ENCODE results near the gene KCNH8. TPM values are rescaled to one million over a fixed set of nuclear protein-coding genes. Genes with fewer than 3 reads are reported as not detected.
"Not testable (repeated sequence)": the region's sequence is repeated elsewhere in the genome, so short reads cannot be mapped to it uniquely, and the experiment has no call there.

Gene KCNH8
- total RNA-seq (2014; rRNA removed; shearing (Covaris generic)) = not detected in 2 replicates

DNA sequence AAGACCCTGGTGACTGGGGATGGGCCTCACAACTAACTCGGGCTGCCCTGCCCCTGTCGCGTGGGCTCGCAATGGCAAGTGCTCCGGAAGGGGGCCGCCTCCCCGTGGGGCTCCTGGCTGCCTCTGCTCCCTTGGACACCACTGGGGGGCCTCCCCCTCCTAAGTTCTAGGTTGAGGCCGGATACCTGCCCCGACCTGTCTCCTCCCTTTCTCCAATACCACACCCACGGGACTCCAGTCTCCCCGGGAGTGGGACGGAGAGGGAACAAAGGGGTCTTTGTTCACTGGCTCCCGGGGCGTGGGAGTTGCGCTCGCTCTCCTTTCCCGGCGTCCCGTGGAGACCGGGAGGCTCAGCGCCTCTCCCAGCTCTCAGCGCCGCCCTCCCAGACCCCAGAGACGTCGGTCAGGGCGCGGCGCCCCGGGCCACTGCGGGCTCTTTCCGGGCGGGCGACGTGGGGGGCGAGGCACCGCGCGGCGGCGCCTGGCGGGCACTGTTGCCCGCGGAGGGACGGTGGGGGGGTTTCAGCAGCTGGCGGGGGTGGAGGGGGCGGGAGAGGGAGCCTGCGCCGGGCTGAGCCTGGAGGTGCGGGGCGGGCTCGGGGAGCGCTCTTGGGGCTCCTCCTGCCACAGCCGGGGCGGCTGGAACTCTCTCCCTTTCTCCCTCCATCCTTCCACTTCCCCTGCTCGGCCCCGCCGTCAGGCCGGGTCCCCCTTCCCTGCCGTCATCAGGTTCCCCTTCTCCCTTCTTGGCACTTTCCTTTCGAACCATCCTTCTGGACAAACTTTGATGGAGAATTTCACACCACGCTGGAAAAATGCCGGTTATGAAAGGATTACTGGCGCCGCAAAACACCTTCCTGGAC is at the start of gene KCNH8:
TSS of gene KCNH8 (plus strand) at position 606 of the 863 bp plus-strand sequence. CDS start at position 816, 210 bp downstream.
- in situ Hi-C loops (cut with HindIII; ENCODE audit: low sequenced_read_pairs) = no loop called here
- no peak for DNase-seq (ENCODE audit: low spot score)

DNA sequence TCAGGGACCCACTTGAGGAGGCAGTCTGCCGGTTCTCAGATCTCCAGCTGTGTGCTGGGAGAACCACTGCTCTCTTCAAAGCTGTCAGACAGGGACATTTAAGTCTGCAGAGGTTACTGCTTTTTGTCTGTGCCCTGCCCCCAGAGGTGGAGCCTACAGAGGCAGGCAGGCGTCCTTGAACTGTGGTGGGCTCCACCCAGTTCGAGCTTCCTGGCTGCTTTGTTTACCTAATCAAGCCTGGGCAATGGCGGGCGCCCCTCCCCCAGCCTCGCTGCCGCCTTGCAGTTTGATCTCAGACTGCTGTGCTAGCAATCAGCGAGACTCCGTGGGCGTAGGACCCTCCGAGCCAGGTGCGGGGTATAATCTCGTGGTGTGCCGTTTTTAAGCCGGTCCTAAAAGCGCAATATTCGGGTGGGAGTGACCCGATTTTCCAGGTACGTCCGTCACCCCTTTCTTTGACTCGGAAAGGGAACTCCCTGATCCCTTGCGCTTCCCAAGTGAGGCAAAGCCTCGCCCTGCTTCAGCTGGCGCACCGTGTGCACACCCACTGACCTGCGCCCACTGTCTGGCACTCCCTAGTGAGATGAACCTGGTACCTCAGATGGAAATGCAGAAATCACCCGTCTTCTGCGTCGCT is 45.5 kb upstream of the KCNH8 start:
- DNase-seq (ENCODE audit: low spot score); in situ Hi-C loops (cut with HindIII; ENCODE audit: low sequenced_read_pairs): not testable (repeated sequence)

DNA sequence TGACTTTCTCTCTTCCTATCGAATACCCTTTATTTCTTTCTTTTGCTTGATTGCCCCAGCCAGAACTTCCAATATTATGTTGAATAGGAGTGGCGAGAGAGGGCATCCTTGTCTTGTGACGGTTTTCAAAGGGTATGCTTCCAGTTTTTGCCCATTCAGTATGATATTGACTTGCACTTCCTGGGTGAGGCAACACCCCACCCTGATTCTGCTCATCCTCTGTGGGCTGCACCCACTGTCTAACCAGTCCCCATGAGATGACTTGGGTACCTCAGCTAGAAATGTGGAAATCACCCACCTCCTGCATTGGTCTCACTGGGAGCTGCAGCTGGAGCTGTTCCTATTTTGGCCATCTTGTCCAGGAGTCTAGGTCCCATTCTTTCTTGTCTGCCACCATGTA is 44.8 kb upstream of the KCNH8 start:
- DNase-seq (ENCODE audit: low spot score) = no peak
- in situ Hi-C loops (cut with HindIII; ENCODE audit: low sequenced_read_pairs) = no loop called here

DNA sequence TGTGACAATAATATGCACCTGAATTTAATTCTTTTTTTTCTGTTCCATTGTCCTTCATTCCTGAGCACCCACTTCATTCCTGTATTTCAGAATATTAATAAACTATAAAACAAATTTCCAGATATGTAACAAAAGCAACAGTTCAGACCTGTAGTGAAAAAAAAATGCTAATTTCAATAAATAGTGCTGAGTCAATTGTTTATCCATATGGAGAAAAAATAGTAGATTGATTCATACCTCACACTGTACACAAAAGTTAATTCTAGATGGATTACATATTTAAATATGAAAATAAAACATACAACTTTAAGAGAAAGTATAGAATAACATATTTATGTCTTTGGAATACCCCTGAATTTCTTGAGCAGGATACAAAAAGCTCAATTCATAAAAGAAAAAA is 43.9 kb upstream of the KCNH8 start:
- no peak for DNase-seq (ENCODE audit: low spot score)
- in situ Hi-C loops (cut with HindIII; ENCODE audit: low sequenced_read_pairs) = no loop called here

DNA sequence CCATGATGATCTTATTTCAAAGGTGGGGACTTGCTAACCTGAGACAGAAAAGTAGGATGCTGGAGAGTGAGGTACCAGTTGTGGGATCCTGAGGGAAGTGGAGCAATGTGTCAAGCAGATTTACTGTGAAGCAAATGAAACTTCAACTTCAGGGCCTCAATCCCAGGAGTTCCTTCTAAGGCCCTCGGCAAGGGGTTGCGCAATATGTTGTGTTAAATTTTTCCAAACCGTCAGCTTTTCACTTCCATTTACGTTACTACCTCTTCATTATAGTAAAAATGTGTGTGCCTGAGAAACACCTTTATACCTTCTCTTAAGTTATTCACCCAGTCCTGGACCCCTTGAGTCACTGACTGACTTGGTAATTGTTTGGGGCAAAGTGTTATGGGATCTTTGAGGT is 42.5 kb upstream of the KCNH8 start:
- in situ Hi-C loops (cut with HindIII; ENCODE audit: low sequenced_read_pairs) = no loop called here
- DNase-seq (ENCODE audit: low spot score) = no peak

DNA sequence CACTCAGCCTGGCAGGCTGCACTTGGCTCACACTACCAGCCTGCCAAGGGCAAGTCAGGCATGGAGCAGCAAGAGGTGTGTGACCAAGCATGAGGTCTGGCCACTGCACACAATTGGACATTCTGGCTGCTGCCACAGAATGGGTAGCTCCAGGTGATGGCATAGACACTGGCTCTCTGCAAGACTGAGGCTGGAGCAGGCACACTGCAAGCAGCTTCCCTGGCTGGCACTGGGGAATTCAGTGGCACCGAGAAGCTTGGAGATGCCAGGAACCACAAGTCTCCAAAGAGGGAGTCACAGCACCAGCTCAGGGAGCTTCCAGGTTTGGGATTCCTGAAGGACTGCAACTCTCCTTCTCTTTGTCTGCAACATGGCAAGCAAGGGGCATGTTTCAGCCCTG is 42.0 kb upstream of the KCNH8 start:
- DNase-seq (ENCODE audit: low spot score) = no peak
- in situ Hi-C loops (cut with HindIII; ENCODE audit: low sequenced_read_pairs) = no loop called here

DNA sequence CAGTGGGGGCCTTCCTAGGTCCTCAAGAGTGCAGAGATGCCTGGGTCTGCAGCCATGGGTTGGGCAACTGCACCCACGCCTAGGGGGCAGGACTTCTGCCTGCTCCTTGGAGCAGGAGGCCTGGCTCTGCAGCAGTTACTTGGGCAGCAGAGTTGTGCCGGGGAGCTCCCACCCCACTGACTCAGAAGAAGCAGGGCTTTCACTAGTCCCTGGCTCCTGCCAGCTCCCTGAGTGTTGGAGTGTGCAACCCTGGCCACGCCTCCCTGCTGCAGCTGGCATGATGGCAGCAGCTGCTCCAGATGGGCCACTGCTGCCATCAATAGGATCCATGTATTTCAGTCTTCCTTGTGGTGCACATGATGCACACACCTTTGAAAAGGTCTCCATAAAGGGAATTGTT is 40.6 kb upstream of the KCNH8 start:
- in situ Hi-C loops (cut with HindIII; ENCODE audit: low sequenced_read_pairs) = no loop called here
- DNase-seq (ENCODE audit: low spot score) = no peak

DNA sequence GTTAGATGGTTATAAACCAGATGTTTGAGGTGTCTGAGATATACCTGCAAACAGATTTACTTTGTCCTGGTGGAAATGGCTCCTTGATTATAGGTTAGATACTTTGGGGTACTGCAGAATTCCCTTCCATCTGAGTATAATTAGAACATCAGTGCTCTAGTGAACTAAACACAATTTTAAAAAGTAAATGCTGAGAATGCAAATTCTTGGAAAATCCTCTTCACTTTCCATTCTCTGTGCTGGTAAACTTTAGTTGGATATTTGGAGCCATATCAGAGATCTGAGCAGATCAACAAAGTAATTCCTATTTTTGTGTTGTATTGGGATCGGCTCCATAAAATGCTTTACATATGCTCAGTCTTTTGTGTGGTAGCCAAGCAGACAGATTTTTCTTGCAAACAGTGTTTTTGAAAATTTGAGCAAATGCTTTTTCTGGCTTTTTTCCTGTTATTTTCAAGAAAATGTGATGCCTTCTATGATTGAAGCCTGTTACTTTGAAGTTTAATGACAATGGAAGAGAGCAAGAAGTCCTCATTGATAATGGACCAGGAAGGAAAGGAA is 37.9 kb upstream of the KCNH8 start:
- in situ Hi-C loops (cut with HindIII; ENCODE audit: low sequenced_read_pairs) = no loop called here

DNA sequence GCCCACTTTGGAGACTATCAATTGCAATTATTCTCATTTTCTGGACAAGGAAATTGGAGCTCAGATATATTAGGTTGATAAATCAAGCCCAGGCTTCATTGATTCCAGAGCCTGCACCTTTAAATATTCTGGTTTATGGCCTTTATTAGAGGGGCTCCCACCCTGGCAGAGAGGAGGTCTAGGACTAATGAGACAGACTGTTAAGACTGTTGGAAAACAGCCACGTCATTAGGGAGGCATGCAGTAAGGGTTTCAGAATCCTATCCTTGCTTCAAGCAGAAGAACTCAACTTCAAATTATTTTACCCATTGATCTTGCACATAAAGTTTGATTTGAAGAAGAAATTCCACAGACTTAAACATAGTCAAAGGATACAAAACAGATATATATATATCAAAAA is 33.8 kb upstream of the KCNH8 start:
- in situ Hi-C loops (cut with HindIII; ENCODE audit: low sequenced_read_pairs) = no loop called here
- no peak for DNase-seq (ENCODE audit: low spot score)

More for the DNA sequence above, 37.9 kb upstream of the KCNH8 start:
- no peak for DNase-seq (ENCODE audit: low spot score)

DNA sequence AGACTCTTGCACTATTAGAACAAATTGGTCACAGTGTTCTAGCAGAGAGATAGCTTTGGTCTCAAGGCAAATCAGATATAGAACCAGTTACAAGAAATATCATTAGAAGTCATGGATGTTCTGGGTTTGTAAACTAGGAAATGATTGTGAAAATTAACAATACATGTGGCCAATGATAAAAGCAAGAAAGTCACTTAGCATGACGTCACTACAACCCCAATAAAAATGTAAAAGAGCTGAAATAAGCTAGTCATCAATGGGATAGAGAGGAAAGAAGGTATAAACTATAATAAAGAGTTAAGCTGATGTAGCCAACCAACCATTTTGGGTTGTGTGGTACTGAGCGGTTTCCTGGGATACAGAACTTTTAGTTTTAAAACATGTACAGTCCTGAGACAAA is 32.1 kb upstream of the KCNH8 start:
- in situ Hi-C loops (cut with HindIII; ENCODE audit: low sequenced_read_pairs) = no loop called here
- no peak for DNase-seq (ENCODE audit: low spot score)

DNA sequence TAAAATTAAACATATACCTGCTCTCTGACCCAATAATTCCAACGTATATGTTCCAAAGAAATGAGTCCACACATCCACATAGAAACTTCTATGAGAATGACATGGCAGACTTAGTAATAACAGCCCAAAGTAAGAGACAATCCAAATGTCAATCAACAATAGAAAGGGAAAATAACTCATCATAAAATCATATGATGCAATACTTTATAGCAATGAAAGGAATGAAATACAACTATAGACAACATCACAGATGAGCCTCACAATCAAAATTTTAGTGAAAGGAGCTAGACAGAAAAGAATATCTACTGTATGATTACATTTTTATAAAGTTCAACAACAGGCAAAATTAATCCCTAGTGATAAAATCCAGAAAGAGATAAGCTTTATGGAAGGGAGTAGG is 23.6 kb upstream of the KCNH8 start:
- DNase-seq (ENCODE audit: low spot score) = no peak
- in situ Hi-C loops (cut with HindIII; ENCODE audit: low sequenced_read_pairs) = no loop called here

DNA sequence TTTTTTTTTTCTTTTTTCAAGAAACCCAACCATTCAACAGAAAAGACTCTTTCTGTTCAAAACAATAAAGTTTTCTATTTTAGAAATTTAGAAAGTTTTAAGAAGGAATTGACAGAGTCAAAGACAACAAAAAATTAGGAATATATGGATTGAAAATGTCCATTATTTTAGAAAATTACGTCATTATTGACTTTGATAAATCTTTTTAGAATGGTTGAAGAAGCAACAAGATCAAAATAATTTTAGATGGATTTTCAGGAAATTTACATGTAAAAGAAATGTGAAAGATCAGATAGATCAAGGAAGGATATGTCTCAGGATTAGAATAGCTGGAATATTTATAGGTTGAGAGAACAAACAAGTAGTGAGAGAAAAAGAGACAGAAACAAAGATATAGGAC is 8.4 kb upstream of the KCNH8 start:
- DNase-seq (ENCODE audit: low spot score) = no peak
- in situ Hi-C loops (cut with HindIII; ENCODE audit: low sequenced_read_pairs) = no loop called here

DNA sequence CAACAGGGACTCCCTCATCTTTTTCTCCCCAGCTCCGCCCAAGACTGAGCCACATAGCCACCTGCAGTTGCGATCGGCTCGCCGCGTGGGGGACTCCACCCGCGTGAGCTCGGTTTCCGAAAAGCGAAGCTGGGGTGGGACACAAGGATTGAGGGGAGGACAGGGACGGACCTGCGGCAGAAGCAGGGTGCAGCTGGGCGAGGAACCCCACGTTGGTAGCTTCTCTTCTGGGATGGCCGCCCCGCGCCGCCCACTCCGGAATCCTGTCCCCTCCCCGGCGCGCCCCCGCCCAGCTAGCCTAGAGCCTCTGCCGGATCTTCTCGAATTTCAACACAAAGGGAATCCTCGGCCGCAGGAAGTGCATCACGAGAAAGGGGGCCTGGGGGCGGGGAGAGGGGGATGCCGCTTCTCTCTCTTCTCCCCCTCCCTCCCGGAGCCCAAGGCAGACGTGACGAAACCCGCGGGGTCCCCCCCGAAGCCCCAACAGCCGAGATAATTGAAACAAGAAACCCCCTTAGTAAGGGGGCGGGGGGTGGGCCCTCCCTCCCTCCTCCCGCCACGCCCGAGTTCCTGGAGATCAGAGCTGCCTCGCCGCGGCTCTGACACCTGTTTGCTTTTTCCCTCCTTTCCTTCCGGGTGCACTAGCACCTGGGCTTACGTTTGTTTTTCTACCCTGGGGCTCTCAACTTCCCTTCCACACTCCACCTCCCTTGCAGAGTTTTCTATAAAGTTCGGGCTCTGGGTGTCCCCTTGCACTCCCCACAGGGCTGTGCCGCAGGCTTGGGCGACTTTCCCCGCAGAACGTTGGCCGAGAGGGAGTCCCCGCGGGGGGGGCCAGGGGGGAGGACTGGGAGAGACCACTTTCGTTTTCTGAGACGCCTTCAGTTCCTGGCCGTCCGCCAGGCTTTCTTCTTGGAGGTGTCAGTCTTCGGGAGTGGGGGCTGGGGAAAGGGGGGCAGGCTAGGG is 1.3 kb upstream of the KCNH8 start:
- in situ Hi-C loops (cut with HindIII; ENCODE audit: low sequenced_read_pairs) = no loop called here
- peak; percentile 18 for DNase-seq (ENCODE audit: low spot score)

DNA sequence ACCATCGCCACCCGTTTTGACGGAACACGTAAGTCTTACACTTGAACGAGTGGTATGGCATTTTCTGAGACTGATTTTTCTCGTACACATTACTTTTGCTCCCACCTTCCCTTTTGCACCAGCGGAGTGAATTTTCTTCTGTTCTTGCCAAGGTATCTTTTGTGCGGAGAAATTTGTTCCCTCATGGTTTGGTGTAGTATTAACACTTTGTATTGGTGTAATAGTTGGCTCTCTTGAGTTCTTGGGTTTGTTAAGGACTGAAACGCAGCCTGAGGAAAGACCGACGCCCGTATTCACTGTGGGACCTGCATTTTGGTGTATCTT is 420 bp downstream of the KCNH8 start:
- in situ Hi-C loops (cut with HindIII; ENCODE audit: low sequenced_read_pairs) = no loop called here
- no peak for DNase-seq (ENCODE audit: low spot score)

DNA sequence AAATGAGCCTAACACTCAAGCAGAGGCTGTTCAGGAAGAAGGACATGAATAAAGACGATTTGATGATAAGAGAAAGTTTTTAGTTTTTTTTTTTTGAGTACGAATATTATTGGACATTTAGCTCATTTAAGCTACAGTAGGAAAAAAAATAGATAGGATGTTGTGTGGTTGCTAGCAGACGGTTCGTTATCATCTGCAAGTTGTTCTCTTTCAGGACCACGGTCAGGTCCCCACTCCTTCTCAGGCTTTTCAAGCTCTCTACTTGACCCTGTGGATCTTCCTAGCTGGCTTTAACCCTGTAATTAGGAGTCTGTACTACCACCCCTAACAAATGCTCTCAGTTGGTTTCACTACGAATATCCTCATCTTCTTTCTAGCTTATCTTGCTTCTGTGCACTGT is 1.1 kb downstream of the KCNH8 start:
- in situ Hi-C loops (cut with HindIII; ENCODE audit: low sequenced_read_pairs) = no loop called here
- no peak for DNase-seq (ENCODE audit: low spot score)

DNA sequence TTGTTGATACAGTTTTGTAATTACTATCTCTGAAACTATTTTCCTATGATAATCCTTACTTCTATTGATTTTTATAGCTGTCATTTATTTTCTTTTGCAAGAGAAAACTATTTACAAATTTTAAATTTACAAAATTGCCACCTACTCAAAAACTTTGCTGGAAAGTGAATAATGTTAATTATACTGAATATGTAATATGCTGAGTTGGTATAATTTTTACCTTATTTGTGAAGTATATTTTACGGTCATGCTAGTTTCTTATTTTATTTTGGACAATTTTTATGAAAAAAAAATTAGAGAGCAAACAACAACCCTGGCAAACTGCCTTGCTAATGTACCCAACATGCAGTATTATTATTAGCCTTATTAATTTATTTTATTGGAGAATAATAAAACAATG is 2.9 kb downstream of the KCNH8 start:
- in situ Hi-C loops (cut with HindIII; ENCODE audit: low sequenced_read_pairs) = no loop called here

DNA sequence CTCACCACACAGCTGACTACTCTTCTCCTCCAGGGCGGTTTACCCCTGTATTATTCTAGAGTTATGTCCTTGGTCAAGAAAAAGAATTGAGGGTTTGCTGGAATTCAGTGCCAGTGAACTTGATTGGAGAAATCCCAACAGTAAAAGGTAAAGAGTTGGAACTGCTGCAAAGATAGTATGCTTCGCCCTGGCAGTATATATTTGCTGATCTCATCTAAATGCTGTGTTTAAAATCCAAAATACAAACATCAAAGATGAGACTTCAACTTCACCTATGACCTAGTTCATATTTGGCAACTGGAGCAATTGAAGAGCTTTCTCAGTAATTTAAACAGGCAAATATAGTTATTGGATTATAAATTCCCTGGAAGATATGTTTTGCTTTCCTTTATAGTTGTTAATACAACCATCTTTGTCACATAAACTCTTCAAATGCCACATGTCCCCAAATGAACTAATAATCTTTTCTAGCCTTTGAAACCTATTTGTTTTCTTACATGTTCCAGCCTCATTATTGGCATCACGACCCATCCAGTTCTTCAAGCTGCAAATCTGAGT is 6.5 kb downstream of the KCNH8 start:
- no peak for DNase-seq (ENCODE audit: low spot score)
- in situ Hi-C loops (cut with HindIII; ENCODE audit: low sequenced_read_pairs) = no loop called here

More for the DNA sequence above, 2.9 kb downstream of the KCNH8 start:
- no peak for DNase-seq (ENCODE audit: low spot score)

DNA sequence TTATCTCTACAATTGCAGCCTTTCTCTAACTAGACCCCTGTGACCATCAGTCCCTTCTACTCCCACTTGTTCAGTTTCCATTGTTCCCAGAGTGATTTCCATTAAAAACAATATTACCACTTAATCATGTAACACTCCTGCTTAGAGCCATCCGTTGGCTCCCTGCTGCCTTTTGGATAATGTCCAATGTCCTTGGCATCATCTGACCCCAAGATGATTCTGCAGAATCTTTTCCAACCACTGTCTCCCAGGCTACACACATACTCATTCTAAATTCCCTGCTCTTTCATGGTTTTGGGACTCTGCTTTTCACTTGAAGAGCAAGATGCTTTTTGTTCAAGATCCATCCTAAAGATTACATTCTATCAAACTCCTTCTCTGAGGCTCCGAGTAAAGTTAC is 7.1 kb downstream of the KCNH8 start:
- no peak for DNase-seq (ENCODE audit: low spot score)
- in situ Hi-C loops (cut with HindIII; ENCODE audit: low sequenced_read_pairs) = no loop called here

DNA sequence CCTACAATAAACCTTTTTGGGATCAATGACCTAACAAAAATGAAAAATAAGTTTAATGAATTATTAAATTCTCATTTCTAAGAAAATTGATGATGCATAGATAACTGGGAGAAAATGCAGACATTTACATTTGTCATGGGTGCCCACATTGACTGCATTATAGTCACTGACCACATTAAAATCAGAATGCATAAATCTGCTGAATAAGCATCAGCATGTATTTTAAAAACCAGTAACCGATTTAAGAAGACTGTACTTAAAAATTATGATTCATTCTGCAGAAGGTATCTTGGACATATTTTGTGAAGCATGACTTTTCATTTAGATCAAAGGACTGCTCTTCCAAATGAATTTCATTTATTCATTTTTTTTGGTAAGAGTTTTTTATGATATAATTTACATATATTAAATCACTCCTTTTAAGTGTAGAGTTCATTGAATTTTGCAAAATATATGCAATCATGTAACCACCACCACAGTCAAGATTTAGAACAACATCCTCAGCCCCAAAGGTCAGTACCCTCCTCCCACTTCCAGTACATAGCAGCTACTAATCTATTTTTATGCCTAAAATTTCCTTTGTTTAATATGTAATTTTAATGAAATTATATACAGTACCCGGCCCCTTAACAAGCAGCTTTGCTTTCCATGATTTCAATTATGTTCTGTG is 11.8 kb downstream of the KCNH8 start:
- no peak for DNase-seq (ENCODE audit: low spot score)
- in situ Hi-C loops (cut with HindIII; ENCODE audit: low sequenced_read_pairs) = no loop called here

Measured in G401 (cell line).